HG03565 (cell line): ENCODE measurements around the gene DEPDC5.

Experiments used
- ATAC-seq: cut with Tn5 transposase; IDR thresholded peaks from one replicate; pipeline ENCODE4 v1.9.1; 2021; ENCODE audit warnings: mild to moderate bottlenecking, moderate library complexity; ENCODE audit not compliant: unreplicated experiment

DEPDC5 gene

DNA sequence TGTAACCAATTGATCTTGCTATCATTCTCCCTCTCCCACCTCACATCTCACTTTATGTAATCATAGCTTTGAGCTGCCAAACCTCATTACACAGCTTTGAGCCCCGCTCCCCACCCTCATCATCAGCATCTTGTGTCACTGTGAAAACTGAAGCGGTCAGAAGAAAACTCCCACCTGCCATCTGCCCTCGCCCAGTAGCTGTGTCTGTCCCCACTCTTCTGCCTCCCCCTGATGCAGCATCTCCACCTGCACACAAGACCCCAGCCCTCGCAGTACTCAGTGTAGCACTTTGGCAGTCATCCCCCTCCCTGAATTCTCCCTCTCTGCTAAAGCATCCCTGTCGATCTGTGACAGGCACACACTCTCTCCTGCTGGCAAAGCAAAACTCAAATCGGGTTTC, 130.2 kb downstream of the DEPDC5 start:
- ATAC-seq = no peak

- ATAC-seq = no peak
Measured at GRCh38 chr22:31891366-31892079, 137.7 kb downstream of the DEPDC5 start.

- ATAC-seq = no peak
Measured at GRCh38 chr22:31892080-31892433, 138.2 kb downstream of the DEPDC5 start.

DNA sequence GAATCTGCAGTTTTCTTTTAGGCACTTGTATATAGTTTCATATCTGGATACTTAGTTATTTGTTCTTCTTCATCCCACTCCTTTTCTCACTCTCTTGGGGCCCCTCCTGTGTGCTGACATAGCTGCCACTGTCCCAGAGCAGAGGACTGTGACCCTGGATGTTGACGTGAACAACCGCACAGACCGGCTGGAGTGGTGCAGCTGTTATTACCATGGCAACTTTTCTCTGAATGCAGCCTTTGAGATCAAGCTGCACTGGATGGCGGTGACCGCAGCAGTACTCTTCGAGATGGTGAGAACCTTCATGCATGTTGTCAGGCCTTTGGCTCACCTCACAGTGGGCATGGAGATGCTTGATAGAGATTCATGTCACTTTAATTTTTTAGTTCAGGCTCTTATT, 139.6 kb downstream of the DEPDC5 start:
- ATAC-seq = no peak

DNA sequence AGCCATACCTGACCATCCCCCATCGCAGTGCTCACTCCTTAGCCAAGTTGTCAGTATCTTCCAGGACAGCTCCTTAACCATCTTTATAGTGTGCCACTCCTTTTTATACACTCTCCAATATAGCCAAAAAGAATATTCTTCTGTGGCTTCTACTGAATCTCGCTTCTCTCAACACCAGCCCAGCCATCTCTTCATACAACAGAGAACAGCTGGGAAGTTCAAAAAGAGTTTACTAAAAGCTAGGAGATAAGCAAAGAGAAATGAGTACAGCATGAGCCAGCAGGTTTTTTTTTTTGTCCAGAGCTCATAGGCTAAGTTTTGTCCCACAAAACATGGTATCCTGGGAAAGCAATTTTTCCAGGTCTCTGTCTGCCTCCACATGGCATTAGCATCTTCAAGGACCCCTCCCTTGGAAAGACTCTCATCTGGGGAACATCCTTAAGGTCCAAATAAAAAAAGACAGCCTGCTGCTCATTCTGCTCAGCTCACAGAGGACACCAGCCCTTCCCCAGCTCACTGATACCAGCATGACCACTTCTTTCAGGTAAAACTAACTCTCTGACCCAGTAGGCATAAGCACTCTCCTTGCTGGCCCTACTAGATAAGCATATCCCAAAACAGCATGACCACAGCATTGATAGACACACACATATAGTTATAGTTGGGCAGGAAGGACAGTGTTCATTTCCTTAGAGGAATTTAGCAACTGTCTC, 141.7 kb downstream of the DEPDC5 start:
- ATAC-seq = no peak

DNA sequence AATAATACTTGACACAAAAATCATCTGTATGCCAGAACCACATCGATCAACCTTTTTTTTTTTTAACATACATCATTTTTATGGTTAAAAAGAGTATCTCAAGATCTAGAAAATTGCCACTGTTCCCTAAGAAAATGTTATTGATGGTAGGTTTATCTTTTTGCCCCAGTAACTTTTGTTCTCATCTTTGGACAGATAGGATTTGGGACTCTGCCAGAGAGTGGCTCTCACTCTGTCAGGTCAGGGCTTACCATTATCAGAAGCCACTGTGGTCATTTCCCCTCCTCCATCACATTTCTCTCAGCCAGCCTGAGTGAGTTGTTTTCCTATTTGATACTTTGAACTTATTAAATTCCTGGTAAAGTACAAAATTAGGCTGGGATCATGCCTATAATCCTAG, 142.7 kb downstream of the DEPDC5 start:
- no peak for ATAC-seq

DNA sequence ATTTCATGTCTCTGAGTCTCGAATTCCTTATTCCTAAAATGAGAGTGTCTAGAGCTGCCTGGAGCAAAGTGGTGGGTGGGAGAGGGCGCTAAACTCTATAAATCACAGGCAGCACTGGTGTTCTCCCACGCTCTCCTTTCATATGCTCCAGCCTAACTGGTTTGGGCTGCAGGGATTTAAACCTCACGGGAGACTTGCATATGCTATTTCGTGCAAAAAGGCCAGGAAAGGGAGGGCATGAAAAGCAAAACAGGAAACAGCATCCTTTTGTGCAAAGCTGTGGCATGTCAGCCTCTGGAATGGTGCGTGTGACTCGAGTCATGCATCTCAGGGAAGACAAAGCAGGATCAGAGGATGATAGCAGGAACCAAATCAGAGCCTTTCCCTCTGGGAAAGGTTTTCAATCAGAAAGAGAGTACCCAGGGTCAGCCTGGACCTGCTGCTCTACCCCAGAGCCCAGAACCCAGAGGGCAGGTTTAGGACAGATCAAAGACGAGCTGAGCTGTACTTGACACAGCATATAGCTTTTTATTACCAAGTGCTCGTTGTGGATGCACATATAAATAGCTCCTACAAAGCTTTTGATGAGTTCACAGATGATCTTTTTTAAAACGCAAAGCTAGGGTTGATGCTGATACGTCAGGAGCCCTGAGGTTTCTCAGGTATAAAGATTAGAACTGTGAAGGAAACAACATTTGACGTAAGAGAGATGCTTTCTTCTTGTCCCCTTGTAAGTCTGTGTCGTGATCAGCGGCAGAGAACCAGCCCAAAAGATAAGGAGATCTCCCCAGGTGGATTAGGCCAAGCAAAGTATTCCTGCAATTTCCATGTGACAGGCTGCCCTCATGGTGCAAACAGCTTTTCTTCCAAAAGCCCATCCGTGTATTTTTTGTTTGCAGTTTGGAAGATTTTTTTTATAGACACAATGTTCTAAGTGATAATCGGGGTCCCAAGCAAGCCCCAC, 144.3 kb downstream of the DEPDC5 start:
- ATAC-seq = no peak

DNA sequence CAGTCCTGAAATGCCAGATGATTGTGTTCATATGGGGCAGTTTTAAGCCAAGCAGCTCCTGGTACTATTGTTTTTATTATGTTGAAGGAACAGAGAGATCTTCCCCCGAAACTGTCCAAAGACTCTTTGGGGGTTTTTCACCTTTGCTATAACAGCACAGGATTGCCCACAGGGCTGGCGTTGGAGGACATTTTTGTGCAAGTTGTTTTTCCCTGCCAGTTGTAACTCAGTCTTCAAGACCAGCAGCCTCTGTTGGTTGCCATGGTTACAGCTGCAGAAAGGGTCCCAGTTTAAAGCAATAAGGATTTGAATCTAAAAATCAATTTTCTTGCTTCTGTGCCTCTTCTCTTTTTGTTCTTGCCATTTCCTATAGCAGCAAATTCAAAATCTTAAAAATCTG, 145.1 kb downstream of the DEPDC5 start:
- no peak for ATAC-seq

DNA sequence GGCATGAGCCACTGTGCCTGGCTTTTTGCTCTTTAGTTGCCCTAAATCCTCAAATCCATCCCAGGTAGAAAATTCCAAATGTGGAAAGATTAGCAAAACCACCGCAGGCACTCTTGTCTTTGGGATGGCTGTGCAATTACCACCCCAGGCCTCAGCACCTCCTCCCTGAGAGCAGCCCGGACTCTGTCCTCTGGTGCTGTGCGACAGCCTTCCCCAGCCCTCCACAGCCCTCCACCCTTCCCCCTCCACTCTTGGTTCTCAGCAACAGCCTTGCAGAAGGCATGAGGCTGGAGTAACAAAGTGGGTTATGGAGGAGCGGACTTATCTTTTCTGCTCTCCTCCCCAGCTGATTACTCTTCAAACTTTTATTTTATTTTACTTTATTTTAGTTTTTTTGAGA, 145.8 kb downstream of the DEPDC5 start:
- ATAC-seq = no peak

GRCh38 chr22:31901388-31902137, 147.7 kb downstream of the DEPDC5 start:
- no peak for ATAC-seq

GRCh38 chr22:31904651-31905050, 150.8 kb downstream of the DEPDC5 start:
- no peak for ATAC-seq

- ATAC-seq = no peak
Measured at GRCh38 chr22:31905356-31905755, 151.5 kb downstream of the DEPDC5 start.

DNA sequence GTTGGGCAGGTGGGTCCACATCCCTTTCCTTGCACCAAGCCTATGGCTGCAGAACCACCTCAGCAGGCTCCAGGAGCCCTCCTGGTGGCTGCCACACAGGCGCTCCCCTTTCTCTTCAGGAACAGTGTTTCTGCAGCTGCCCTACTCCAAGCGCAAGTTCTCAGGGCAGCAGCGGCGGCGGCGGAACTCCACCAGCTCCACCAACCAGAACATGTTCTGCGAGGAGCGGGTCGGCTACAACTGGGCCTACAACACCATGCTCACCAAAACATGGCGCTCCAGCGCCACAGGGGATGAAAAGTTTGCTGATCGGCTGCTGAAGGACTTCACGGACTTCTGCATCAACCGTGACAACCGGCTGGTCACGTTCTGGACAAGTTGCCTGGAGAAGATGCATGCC, 152.3 kb downstream of the DEPDC5 start:
- ATAC-seq = no peak

GRCh38 chr22:31906569-31906968, 152.8 kb downstream of the DEPDC5 start:
- no peak for ATAC-seq

DNA sequence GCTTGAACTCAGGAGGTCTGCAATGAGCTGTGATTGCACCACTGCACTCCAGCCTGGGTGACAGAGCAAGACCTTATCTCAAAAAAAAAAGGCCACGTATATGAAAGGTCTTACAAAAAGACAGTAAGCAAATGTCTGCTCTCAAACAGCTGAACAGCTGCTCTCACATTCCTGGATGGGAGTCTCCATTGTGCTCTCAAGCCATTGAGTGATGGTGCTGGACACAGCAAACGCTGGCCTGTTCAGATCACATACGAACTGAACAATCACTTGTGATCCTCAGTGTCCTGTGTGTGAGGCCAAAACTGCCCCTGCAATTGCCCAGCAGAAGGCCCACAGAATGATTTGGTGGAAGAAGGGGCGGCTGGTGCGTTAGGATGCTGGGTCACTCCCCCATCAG, 156.2 kb downstream of the DEPDC5 start:
- ATAC-seq = no peak

- no peak for ATAC-seq
Measured at GRCh38 chr22:31911565-31912406, 158.0 kb downstream of the DEPDC5 start.

DNA sequence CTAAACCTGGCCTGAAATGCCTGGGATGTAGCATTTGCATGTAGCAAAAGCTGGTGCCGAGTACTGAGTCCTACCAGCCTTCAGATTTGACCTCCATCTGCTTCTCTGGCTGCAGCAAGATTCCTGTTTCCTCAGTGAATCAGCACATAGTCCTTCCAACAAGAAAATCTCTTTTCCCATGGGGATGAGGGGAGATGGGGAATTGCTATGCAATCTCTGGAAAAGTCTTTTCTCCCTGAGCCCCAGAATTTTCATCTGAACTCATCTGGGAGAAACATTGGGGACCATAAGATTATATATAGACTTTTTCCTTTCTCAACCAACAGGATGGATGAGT, 158.6 kb downstream of the DEPDC5 start:
- no peak for ATAC-seq

- ATAC-seq = no peak
Measured at GRCh38 chr22:31915586-31915985, 161.8 kb downstream of the DEPDC5 start.

GRCh38 chr22:31917227-31917921, 163.6 kb downstream of the DEPDC5 start:
- no peak for ATAC-seq

DNA sequence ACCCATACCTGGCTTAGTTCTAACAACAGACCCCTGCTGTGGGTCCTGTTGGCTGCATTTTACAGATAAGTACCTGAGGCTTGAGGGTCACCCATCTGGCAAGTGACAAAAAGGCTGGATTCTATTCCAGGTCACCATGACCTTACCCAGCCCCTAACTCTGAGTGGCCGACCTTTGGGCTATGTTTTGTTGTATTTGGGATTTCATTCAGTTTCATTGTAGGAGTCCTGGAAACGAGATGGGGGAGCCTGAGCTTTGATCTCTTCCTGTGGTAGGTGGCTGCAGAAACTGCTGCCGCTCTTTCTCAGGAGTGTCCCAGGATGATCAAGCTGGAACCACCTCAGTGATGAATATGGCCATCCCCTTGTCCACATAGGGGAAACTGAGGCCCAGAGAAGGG, 165.9 kb downstream of the DEPDC5 start:
- no peak for ATAC-seq
